Liver (tissue), 9 donors: Measurements from ENCODE around the gene SEC23IP. TPM values are rescaled to one million over a fixed set of nuclear protein-coding genes. Genes with fewer than 3 reads are reported as not detected.

Experiments
- DNase-seq: peaks from one replicate; pipeline ENCODE4 v3.0.0-alpha.2; 2017; ENCODE audit warnings: low spot score
- H3K27ac ChIP-seq, 2 donors: one replicate each; pipeline ENCODE4 v1.7.0; 2013; ENCODE audit warnings: inconsistent platforms in 2 of 2, low read length in 2 of 2, control low read depth in 1 of 2, low read depth in 1 of 2, mild to moderate bottlenecking in 1 of 2
- H3K27me3 ChIP-seq, 4 donors: one replicate each; pipeline versions ENCODE4 v1.6.1 to v1.7.0; 2013; ENCODE audit warnings: low read length in 3 of 4, inconsistent platforms in 1 of 4, mild to moderate bottlenecking in 1 of 4, moderate library complexity in 1 of 4; ENCODE audit not compliant: control insufficient read depth in 4 of 4, insufficient read depth in 4 of 4
- H3K36me3 ChIP-seq, 4 donors: one replicate each; pipeline versions ENCODE4 v1.6.1 to v1.7.0; 2013; ENCODE audit warnings: low read length in 3 of 4, mild to moderate bottlenecking in 3 of 4, low read depth in 1 of 4, moderate library complexity in 1 of 4; ENCODE audit not compliant: control insufficient read depth in 4 of 4, insufficient read depth in 3 of 4
- H3K4me1 ChIP-seq, 4 donors: one replicate each; pipeline versions ENCODE4 v1.6.1 to v1.7.0; 2013; ENCODE audit warnings: low read length in 3 of 4, mild to moderate bottlenecking in 3 of 4, moderate library complexity in 1 of 4; ENCODE audit not compliant: control insufficient read depth in 4 of 4, insufficient read depth in 4 of 4
- H3K4me3 ChIP-seq, 3 donors: one replicate each; pipeline versions ENCODE4 v1.6.1 to v1.7.0; 2013; ENCODE audit warnings: low read length in 3 of 3, control low read depth in 1 of 3, low read depth in 1 of 3, mild to moderate bottlenecking in 1 of 3
- H3K9ac ChIP-seq, 2 donors: one replicate each; pipeline ENCODE4 v1.7.0; 2013; ENCODE audit warnings: low read length in 2 of 2, mild to moderate bottlenecking in 2 of 2, moderate library complexity in 2 of 2, control low read depth in 1 of 2, low read depth in 1 of 2
- H3K9me3 ChIP-seq, 4 donors: one replicate each; pipeline versions ENCODE4 v1.6.1 to v1.7.0; 2013; ENCODE audit warnings: low read length in 3 of 4; ENCODE audit not compliant: control insufficient read depth in 4 of 4
- CTCF ChIP-seq: fragments of 150-350 bp; IDR thresholded peaks from 2 replicates; pipeline ENCODE4 v1.5.1; 2017; ENCODE audit warnings: improper control_type of control experiment, low read depth, low read length; ENCODE audit not compliant: missing input control
- EGR1 ChIP-seq, 2 donors: IDR thresholded peaks; 2 replicates each; pipeline ENCODE4 v1.6.1; 2016 to 2018; ENCODE audit warnings: antibody characterized with exemption in 2 of 2, low read depth in 2 of 2
- FOXA1 ChIP-seq: IDR thresholded peaks from 2 replicates; pipeline ENCODE4 v1.6.1; 2016; ENCODE audit warnings: antibody characterized with exemption
- FOXA2 ChIP-seq: IDR thresholded peaks from 2 replicates; pipeline ENCODE4 v1.6.1; 2016; ENCODE audit warnings: antibody characterized with exemption
- GABPA ChIP-seq, 2 donors: IDR thresholded peaks in 1 of 2; conservative IDR thresholded peaks in 1 of 2; 2 replicates each; pipeline ENCODE4 v1.6.1; 2016; ENCODE audit warnings: antibody characterized with exemption in 2 of 2, mild to moderate bottlenecking in 1 of 2, moderate library complexity in 1 of 2
- HNF4A ChIP-seq, 2 donors: conservative IDR thresholded peaks; 2 replicates each; pipeline ENCODE4 v1.6.1; 2016; ENCODE audit warnings: antibody characterized with exemption in 2 of 2, mild to moderate bottlenecking in 2 of 2
- HNF4G ChIP-seq: IDR thresholded peaks from 2 replicates; pipeline ENCODE4 v1.6.1; 2016; ENCODE audit warnings: antibody characterized with exemption
- JUND ChIP-seq, 2 donors: IDR thresholded peaks; 2 replicates each; pipeline ENCODE4 v1.6.1; 2016; ENCODE audit warnings: antibody characterized with exemption in 2 of 2
- NR2F2 ChIP-seq: IDR thresholded peaks from 2 replicates; pipeline ENCODE4 v1.6.1; 2016; ENCODE audit warnings: antibody characterized with exemption
- RAD21 ChIP-seq, 2 donors: IDR thresholded peaks; 2 replicates each; pipeline ENCODE4 v1.6.1; 2016; ENCODE audit warnings: antibody characterized with exemption in 2 of 2, mild to moderate bottlenecking in 2 of 2
- RXRA ChIP-seq, 2 donors: IDR thresholded peaks; 2 replicates each; pipeline ENCODE4 v1.6.1; 2017 to 2018; ENCODE audit warnings: antibody characterized with exemption in 2 of 2, mild to moderate bottlenecking in 1 of 2
- SP1 ChIP-seq: IDR thresholded peaks from 2 replicates; pipeline ENCODE4 v1.6.1; 2018; ENCODE audit warnings: antibody characterized with exemption, mild to moderate bottlenecking
- TAF1 ChIP-seq: conservative IDR thresholded peaks from 2 replicates; pipeline ENCODE4 v1.6.1; 2016; ENCODE audit warnings: antibody characterized with exemption, mild to moderate bottlenecking
- YY1 ChIP-seq: IDR thresholded peaks from 2 replicates; pipeline ENCODE4 v1.6.1; 2016; ENCODE audit warnings: antibody characterized with exemption, mild to moderate bottlenecking
- ZBTB33 ChIP-seq: IDR thresholded peaks from 2 replicates; pipeline ENCODE4 v1.6.1; 2016; ENCODE audit warnings: antibody characterized with exemption
- WGBS: extraction: QIAGEN DNeasy Blood & Tissue Kit; methylation state at CpG from one replicate; pipeline ENCODE4 v1.1.7; 2013; 5-methylcytosine and 5-hydroxymethylcytosine counted together
- polyA plus RNA-seq, 2 donors: library from polyadenylated mRNA; stranded (reverse) in 1 of 2; unstranded in 1 of 2; fragments of 200-250 nt in 1 of 2; fragments of >200 nt in 1 of 2; fragmentation: Nextera tagmentation in 1 of 2; extraction: Ambion mirVana in 1 of 2; gene quantifications; one replicate each; pipeline versions ENCODE4 v1.2.1 to v1.2.3, GENCODE V29; 2013 to 2015
- total RNA-seq, 2 donors: library from RNA; depleted of rRNA; stranded (reverse); fragments of >200 nt; gene quantifications; one replicate each; pipeline ENCODE4 v1.2.3, GENCODE V29; 2014
- TF ChIP-seq, protein P1 (sequence below): IDR thresholded peaks from 2 replicates; pipeline ENCODE4 v1.6.1; 2016; ENCODE audit warnings: antibody characterized with exemption, mild to moderate bottlenecking
- TF ChIP-seq, protein P2 (sequence below): IDR thresholded peaks from 2 replicates; pipeline ENCODE4 v1.6.1; 2016; ENCODE audit warnings: antibody characterized with exemption
- TF ChIP-seq, protein P3 (sequence below): IDR thresholded peaks from 2 replicates; pipeline ENCODE4 v1.6.1; 2016; ENCODE audit warnings: antibody characterized with exemption
- donor health status: healthy.
- donor health status: healthy.
- donor health status: healthy.
- donor health status: healthy.
- donor health status: healthy.

The SEC23IP gene
- total RNA-seq: 10 to 100 TPM; 14.6 to 16.0 TPM
- 10 to 100 TPM; 10.1 to 10.6 TPM for polyA plus RNA-seq

DNA sequence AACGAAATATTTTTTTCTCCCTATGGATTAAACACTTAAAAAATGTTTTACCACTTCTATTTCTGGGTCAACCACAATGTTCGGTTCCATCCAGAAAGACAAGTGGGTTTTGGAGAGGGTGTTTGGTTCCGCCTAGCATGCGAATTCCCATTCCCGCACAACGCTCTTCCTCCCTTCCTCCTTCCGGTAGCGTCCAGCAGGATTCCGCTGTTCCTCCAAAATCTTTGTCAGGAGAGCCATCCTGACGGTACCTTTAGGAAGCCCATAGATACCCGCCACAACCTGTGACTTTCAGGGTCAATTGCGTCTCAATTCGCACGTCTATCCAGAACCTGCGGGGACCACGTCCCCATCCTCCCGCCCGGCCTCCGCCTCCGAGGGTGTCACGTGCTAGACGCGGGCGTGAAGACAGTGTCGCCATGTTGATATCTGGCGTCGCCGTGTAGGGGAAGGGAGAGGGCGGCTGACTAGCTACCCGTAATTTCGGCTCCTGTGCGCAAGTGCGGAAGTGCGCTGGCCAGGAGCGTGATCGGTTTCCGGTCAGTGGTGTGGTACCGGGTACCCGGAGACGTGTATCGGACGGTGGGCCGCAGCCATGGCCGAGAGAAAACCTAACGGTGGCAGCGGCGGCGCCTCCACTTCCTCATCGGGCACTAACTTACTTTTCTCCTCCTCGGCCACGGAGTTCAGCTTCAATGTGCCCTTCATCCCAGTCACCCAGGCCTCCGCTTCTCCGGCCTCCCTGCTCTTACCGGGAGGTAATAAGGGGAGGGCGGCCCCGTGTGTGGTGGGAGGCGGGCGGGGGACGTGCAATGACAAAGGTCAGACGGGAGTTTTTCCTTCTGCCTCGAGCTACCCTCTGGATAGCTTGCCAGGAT is at the start of gene SEC23IP:
Gene SEC23IP (plus strand): TSS at position 543 of the 878 bp plus-strand sequence. CDS start 53 bp downstream, at position 596.
- DNase-seq: peak; percentile 91
- H3K4me1 ChIP-seq: peaks cover 11 to 43% (median 36%) of the 10 kb centered on the region in 4 donors
- H3K9me3 ChIP-seq: no peaks in the 10 kb centered on the region
- H3K36me3 ChIP-seq: peaks cover 0 to 3% (median 0%) of the 10 kb centered on the region in 4 donors
- TF ChIP-seq FOXA1 (no peak), FOXA2 (peak; percentile 62), SP1 (peak; percentile 53), JUND (IDR thresholded peaks at IDR 0.05) (peak in 1 of 2 donors; percentile 13), CTCF (peak; percentile 11), NR2F2 (peak; percentile 62), HNF4A (conservative IDR thresholded peaks at IDR 0.05) (peak; percentile 7 to 23), ZBTB33 (peak; percentile 87), RXRA (IDR thresholded peaks at IDR 0.05) (peak; percentile 46 to 69), RAD21 (IDR thresholded peaks at IDR 0.05) (peak in 1 of 2 donors; percentile 5), EGR1 (IDR thresholded peaks at IDR 0.05; ENCODE audit: low read depth in 2 of 2) (peak; percentile 85 to 86), GABPA (IDR thresholded peaks at IDR 0.05 in 1 of 2, conservative IDR thresholded peaks at IDR 0.05 in 1 of 2) (peak; percentile 92 to 98), YY1 (peak; percentile 100), HNF4G (no peak), TAF1 (no peak)
- TF ChIP-seq, protein P1, sequence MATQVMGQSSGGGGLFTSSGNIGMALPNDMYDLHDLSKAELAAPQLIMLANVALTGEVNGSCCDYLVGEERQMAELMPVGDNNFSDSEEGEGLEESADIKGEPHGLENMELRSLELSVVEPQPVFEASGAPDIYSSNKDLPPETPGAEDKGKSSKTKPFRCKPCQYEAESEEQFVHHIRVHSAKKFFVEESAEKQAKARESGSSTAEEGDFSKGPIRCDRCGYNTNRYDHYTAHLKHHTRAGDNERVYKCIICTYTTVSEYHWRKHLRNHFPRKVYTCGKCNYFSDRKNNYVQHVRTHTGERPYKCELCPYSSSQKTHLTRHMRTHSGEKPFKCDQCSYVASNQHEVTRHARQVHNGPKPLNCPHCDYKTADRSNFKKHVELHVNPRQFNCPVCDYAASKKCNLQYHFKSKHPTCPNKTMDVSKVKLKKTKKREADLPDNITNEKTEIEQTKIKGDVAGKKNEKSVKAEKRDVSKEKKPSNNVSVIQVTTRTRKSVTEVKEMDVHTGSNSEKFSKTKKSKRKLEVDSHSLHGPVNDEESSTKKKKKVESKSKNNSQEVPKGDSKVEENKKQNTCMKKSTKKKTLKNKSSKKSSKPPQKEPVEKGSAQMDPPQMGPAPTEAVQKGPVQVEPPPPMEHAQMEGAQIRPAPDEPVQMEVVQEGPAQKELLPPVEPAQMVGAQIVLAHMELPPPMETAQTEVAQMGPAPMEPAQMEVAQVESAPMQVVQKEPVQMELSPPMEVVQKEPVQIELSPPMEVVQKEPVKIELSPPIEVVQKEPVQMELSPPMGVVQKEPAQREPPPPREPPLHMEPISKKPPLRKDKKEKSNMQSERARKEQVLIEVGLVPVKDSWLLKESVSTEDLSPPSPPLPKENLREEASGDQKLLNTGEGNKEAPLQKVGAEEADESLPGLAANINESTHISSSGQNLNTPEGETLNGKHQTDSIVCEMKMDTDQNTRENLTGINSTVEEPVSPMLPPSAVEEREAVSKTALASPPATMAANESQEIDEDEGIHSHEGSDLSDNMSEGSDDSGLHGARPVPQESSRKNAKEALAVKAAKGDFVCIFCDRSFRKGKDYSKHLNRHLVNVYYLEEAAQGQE: no peak
- TF ChIP-seq, protein P2, sequence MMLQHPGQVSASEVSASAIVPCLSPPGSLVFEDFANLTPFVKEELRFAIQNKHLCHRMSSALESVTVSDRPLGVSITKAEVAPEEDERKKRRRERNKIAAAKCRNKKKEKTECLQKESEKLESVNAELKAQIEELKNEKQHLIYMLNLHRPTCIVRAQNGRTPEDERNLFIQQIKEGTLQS: no peak
- TF ChIP-seq, protein P3, sequence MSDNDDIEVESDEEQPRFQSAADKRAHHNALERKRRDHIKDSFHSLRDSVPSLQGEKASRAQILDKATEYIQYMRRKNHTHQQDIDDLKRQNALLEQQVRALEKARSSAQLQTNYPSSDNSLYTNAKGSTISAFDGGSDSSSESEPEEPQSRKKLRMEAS: peak; percentile 95
- peak within 1 kb of the TSS; percentile 63 to 78 for H3K27ac ChIP-seq
- WGBS: 1% methylated on average over 61 of the region's 61 CpGs
- peak within 1 kb of the TSS; percentile 68 to 97 (median 88) for H3K4me3 ChIP-seq
- H3K9ac ChIP-seq: peak within 1 kb of the TSS; percentile 85
- no peaks in the 10 kb centered on the region for H3K27me3 ChIP-seq
